Activated gamma-delta T cell treated with Interleukin-2 at 50 U/mL for 16 hours (primary cell): ENCODE measurements around the gene C5orf47.

ENCODE experiments used
- DNase-seq: peaks from one replicate; pipeline ENCODE4 v3.0.0-alpha.2; 2020

C5orf47 gene

GRCh38 chr5:174045470-174046025 lies 56.6 kb downstream of the C5orf47 start, which contains the start of gene NSG2:
NSG2 (plus strand) TSS chr5:174045706; CDS start chr5:174046756, 1,050 bp downstream.
- no peak for DNase-seq

- DNase-seq = no peak
Measured at GRCh38 chr5:174046558-174046957, 57.6 kb downstream of the C5orf47 start.

GRCh38 chr5:174047472-174048099 lies 58.6 kb downstream of the C5orf47 start:
- no peak for DNase-seq

GRCh38 chr5:174052636-174053035 lies 63.7 kb downstream of the C5orf47 start:
- no peak for DNase-seq

- no peak for DNase-seq
Measured at GRCh38 chr5:174053905-174054304, 64.9 kb downstream of the C5orf47 start.
